Omental fat pad (tissue), 4 donors: ENCODE results near the gene CFAP73. TPM values are rescaled to one million over a fixed set of nuclear protein-coding genes. Genes with fewer than 3 reads are reported as not detected.
"Not testable (repeated sequence)": the region's sequence is repeated elsewhere in the genome, so short reads cannot be mapped to it uniquely, and the experiment has no call there.

Experiments
- ATAC-seq: fragments of 150-250 bp; one replicate; pipeline ENCODE4 v1.9.1; 2016; ENCODE audit warnings: mild to moderate bottlenecking, moderate library complexity; ENCODE audit not compliant: low FRiP score
- DNase-seq: peaks from one replicate; pipeline ENCODE4 v3.0.0-alpha.2; 2019; ENCODE audit warnings: low spot score
- CTCF ChIP-seq, 3 donors: fragments of 450-650 bp; IDR thresholded peaks; one replicate each; pipeline ENCODE4 v1.5.1; 2016 to 2017; ENCODE audit warnings: antibody characterized with exemption in 3 of 3, mild to moderate bottlenecking in 3 of 3, moderate library complexity in 2 of 3
- small RNA-seq: library from RNA; depleted of rRNA; stranded (forward); fragments of <200 nt; gene quantifications from one replicate; pipeline ENCODE3, GENCODE V24; 2016
- total RNA-seq, 4 donors: library from RNA; depleted of rRNA; stranded (reverse); fragments of >200 nt; gene quantifications; one replicate each; pipeline ENCODE4 v1.1.0, GENCODE V29; 2016

CFAP73 gene
- total RNA-seq, 4 donors from 2014 or later: not detected

DNA sequence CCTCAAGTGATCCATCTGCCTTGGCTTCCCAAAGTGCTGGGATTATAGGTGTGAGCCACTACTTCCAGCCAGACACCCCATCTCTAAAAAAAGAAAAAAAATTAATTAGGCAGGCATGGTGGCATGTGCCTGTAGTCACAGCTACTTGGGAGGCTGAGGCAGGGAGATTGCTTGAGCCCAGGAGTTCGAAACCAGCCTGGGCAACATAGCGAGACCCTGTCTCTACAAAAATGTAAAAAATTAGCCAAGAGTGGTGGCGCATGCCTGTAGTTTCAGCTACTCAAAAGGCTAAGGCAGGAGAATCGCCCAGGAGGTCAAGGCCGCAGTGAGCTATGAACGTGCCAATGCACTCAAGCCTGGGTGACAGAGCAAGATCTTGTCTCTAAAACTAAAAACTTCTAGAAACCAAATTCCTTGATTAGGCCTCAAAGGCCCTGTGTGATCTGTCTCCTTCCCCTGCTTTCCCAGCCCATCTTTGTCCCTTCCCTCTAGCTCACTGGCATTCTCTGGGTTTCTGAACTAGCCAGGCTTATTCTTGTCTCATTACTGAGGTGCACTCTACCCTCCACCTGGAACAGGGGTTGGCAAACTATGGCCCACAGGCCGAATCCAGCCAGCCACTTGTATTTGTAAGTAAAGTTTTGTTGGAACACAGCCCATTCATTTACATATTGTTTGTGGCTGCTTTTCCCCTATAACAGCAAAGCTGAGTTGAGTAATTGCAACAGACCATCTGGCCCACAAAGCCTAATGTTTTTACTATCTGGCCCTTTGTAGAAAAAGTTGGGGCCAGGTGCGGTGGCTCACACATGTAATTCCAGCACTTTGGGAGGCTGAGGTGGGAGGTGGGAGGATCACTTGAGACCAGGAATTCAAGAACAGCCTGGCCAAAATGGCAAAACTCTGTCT, 54.6 kb downstream of the CFAP73 start:
- no peak for TF ChIP-seq CTCF (IDR thresholded peaks at IDR 0.05)
- DNase-seq: no peak
- no peak for ATAC-seq

GRCh38 chr12:113204804-113205203, 55.3 kb downstream of the CFAP73 start:
- peak; percentile 61 for ATAC-seq

DNA sequence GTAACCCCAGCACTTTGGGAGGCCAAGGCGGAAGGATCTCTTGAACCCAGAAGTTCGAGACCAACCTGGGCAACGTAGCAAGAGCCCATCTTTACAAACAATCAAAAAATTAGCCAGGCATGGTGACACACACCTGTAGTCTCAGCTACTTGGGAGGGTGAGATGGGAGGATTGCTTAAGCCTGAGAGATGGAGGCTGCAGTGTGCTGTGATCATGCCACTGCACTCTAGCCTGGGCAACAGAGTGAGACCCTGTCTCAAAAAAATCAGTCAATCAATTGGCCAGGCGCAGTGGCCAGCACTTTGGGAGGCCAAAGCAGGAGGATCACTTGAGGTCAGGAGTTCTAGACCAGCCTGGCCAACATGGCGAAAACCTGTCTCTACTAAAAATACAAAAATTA, 57.3 kb downstream of the CFAP73 start:
- not testable (repeated sequence) for ATAC-seq, DNase-seq

More at GRCh38 chr12:113204804-113205203, 55.3 kb downstream of the CFAP73 start:
- DNase-seq: no peak
- TF ChIP-seq CTCF (IDR thresholded peaks at IDR 0.05): no peak

DNA sequence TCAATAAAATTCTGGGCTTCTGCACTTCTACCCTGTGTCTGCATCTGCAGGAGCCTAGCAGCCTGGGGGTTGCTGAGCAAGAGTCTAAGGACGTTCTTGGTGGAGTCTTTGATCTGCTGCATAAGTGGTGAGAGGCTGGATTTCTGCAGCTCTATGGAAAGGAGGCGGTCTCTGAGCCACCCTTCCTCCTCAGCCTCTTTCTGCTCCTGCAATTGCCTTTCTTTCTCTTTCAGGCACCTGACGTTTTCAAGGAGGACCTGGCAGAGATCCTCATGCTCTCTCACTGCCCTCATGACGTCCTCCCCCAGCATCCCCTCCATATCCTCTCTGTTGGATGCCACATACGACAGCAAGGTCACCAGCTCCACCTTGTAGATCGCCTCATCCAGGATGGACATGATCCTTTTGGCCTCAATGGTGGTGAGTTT, 58.1 kb downstream of the CFAP73 start:
- no peak for TF ChIP-seq CTCF (IDR thresholded peaks at IDR 0.05)
- DNase-seq: no peak
- no peak for ATAC-seq

GRCh38 chr12:113208041-113208934, 58.8 kb downstream of the CFAP73 start:
- no peak for DNase-seq
- ATAC-seq: no peak
- no peak for TF ChIP-seq CTCF (IDR thresholded peaks at IDR 0.05)

Small RNA genes lying within 50 kb of the gene (small RNA-seq; reads per million reads assigned to genes)
- gene MIR7106 (not detected), gene RF00019 (not detected)

Other genes with a start within 250 kb of the CFAP73 start
- gene OAS1, start 242.8 kb upstream of the CFAP73 start, total RNA-seq: 100 to 1,000 TPM in 1 of 4 donors, 10 to 100 TPM in 3; 22.8 to 111 (median 29.1) TPM
- gene OAS3, start 211.2 kb upstream of the CFAP73 start, total RNA-seq: 10 to 100 TPM in 3 of 4 donors, 1 to 10 TPM in 1; 5.8 to 46.3 (median 17.7) TPM
- gene OAS2, start 171.2 kb upstream of the CFAP73 start, total RNA-seq: 10 to 100 TPM in 3 of 4 donors, 1 to 10 TPM in 1; 8.2 to 41.9 (median 13.2) TPM
- 10 to 100 TPM; 30.1 to 80.9 (median 35.5) TPM for gene DTX1, start 93.0 kb upstream of the CFAP73 start, total RNA-seq
- gene RASAL1, start 14.0 kb upstream of the CFAP73 start, total RNA-seq: not detected
- gene DDX54, start 35.8 kb downstream of the CFAP73 start, total RNA-seq: 10 to 100 TPM; 42.4 to 67.0 (median 51.8) TPM
- 10 to 100 TPM in 3 of 4 donors, 1 to 10 TPM in 1; 7.9 to 14.3 (median 11.5) TPM for gene RITA1, start 36.0 kb downstream of the CFAP73 start, total RNA-seq
- 10 to 100 TPM; 29.4 to 52.0 (median 33.5) TPM for gene TPCN1, start 71.7 kb downstream of the CFAP73 start, total RNA-seq
- 10 to 100 TPM; 22.7 to 59.3 (median 41.3) TPM for gene SLC8B1, start 185.4 kb downstream of the CFAP73 start, total RNA-seq
- gene PLBD2, start 208.9 kb downstream of the CFAP73 start, total RNA-seq: 10 to 100 TPM; 26.4 to 50.2 (median 36.2) TPM